H9 (cell line): ENCODE measurements around the gene PPHLN1. TPM values are rescaled to one million over a fixed set of nuclear protein-coding genes. Genes with fewer than 3 reads are reported as not detected.

Source experiments
- DNase-seq: peaks from one replicate; pipeline ENCODE4 v3.0.0-alpha.2; 2017
- H2AFZ ChIP-seq: one replicate; pipeline ENCODE4 v1.6.1; 2013; ENCODE audit warnings: mild to moderate bottlenecking, low read length, control low read depth, moderate library complexity
- H2AK5ac ChIP-seq: 2 replicates; pipeline ENCODE4 v1.6.1; 2013; ENCODE audit warnings: low read length, control low read depth, mixed read lengths; ENCODE audit not compliant: insufficient read length
- H2BK120ac ChIP-seq: one replicate; pipeline ENCODE4 v1.6.1; 2013; ENCODE audit warnings: low read depth, mild to moderate bottlenecking, low read length, control low read depth, inconsistent platforms; ENCODE audit not compliant: poor library complexity, severe bottlenecking
- H2BK12ac ChIP-seq: 2 replicates; pipeline ENCODE4 v1.6.1; 2013; ENCODE audit warnings: low read length, control low read depth, mixed read lengths, low read depth; ENCODE audit not compliant: insufficient read length
- H2BK15ac ChIP-seq: 2 replicates; pipeline ENCODE4 v1.6.1; 2013; ENCODE audit warnings: low read depth, low read length, control low read depth
- H2BK20ac ChIP-seq: one replicate; pipeline ENCODE4 v1.6.1; 2013; ENCODE audit warnings: low read depth, mild to moderate bottlenecking, low read length, control low read depth, inconsistent platforms; ENCODE audit not compliant: poor library complexity, severe bottlenecking
- H2BK5ac ChIP-seq: 2 replicates; pipeline ENCODE4 v1.6.1; 2013; ENCODE audit warnings: low read length, control low read depth, mixed read lengths; ENCODE audit not compliant: insufficient read length
- H3K14ac ChIP-seq: 2 replicates; pipeline ENCODE4 v1.6.1; 2013; ENCODE audit warnings: low read length, control low read depth; ENCODE audit not compliant: insufficient read depth
- H3K18ac ChIP-seq: 2 replicates; pipeline ENCODE4 v1.6.1; 2013; ENCODE audit warnings: low read depth, mild to moderate bottlenecking, mixed read lengths, low read length, control low read depth; ENCODE audit not compliant: insufficient read length
- H3K23ac ChIP-seq: 2 replicates; pipeline ENCODE4 v1.6.1; 2013; ENCODE audit warnings: low read length, control low read depth, mixed read lengths, low read depth; ENCODE audit not compliant: insufficient read length
- H3K23me2 ChIP-seq: 2 replicates; pipeline ENCODE4 v1.6.1; 2013; ENCODE audit warnings: low read depth, mild to moderate bottlenecking, mixed read lengths, low read length, control low read depth; ENCODE audit not compliant: insufficient read length, poor library complexity, severe bottlenecking
- H3K27ac ChIP-seq: 2 replicates; pipeline ENCODE4 v1.5.1; 2013; ENCODE audit warnings: low read length, control low read depth, mixed read lengths, low read depth; ENCODE audit not compliant: insufficient read length
- H3K27me3 ChIP-seq: 2 replicates; pipeline ENCODE4 v1.6.1; 2013; ENCODE audit warnings: low read length, control low read depth, inconsistent platforms; ENCODE audit not compliant: insufficient read depth
- H3K4ac ChIP-seq: 2 replicates; pipeline ENCODE4 v1.6.1; 2013; ENCODE audit warnings: low read depth, mild to moderate bottlenecking, control low read depth, inconsistent platforms, low read length, moderate library complexity
- H3K4me1 ChIP-seq: 2 replicates; pipeline ENCODE4 v1.6.1; 2013; ENCODE audit warnings: low read length, control low read depth, inconsistent platforms; ENCODE audit not compliant: insufficient read depth
- H3K4me2 ChIP-seq: 2 replicates; pipeline ENCODE4 v1.6.1; 2013; ENCODE audit warnings: low read length, control low read depth, mixed read lengths; ENCODE audit not compliant: insufficient read length, insufficient read depth
- H3K56ac ChIP-seq: 2 replicates; pipeline ENCODE4 v1.6.1; 2013; ENCODE audit warnings: low read depth, mild to moderate bottlenecking, mixed read lengths, low read length, control low read depth; ENCODE audit not compliant: insufficient read length
- H3K79me1 ChIP-seq: 2 replicates; pipeline ENCODE4 v1.6.1; 2013; ENCODE audit warnings: low read depth, mild to moderate bottlenecking, moderate library complexity, low read length, control low read depth, inconsistent platforms; ENCODE audit not compliant: insufficient read depth, poor library complexity, severe bottlenecking
- H3K79me2 ChIP-seq: 2 replicates; pipeline ENCODE4 v1.6.1; 2013; ENCODE audit warnings: low read length, control low read depth, inconsistent platforms; ENCODE audit not compliant: insufficient read depth
- H3K9ac ChIP-seq: 2 replicates; pipeline ENCODE4 v1.6.1; 2013; ENCODE audit warnings: low read length, control low read depth, mixed read lengths; ENCODE audit not compliant: insufficient read length; ENCODE audit errors: extremely low read depth
- H3K9me3 ChIP-seq: one replicate; pipeline ENCODE4 v1.6.1; 2013; ENCODE audit warnings: low read depth, low read length, inconsistent platforms; ENCODE audit not compliant: control insufficient read depth
- H3T11ph ChIP-seq: one replicate; pipeline ENCODE4 v1.6.1; 2013; ENCODE audit warnings: mild to moderate bottlenecking, low read length, control low read depth, inconsistent platforms
- H4K20me1 ChIP-seq: one replicate; pipeline ENCODE4 v1.6.1; 2013; ENCODE audit not compliant: control insufficient read depth, insufficient read length, insufficient read depth
- H4K5ac ChIP-seq: 2 replicates; pipeline ENCODE4 v1.6.1; 2013; ENCODE audit warnings: low read depth, mild to moderate bottlenecking, mixed read lengths, low read length, control low read depth; ENCODE audit not compliant: insufficient read length
- H4K8ac ChIP-seq: replicated peaks from 2 replicates; pipeline ENCODE4 v1.6.1; 2013; ENCODE audit warnings: low read length, control low read depth, mixed read lengths, low read depth; ENCODE audit not compliant: insufficient read length
- H4K91ac ChIP-seq: 2 replicates; pipeline ENCODE4 v1.6.1; 2013; ENCODE audit warnings: low read depth, mild to moderate bottlenecking, moderate library complexity, mixed read lengths, low read length, control low read depth; ENCODE audit not compliant: insufficient read length
- H3K27ac Mint-ChIP-seq, 3 experiments: 2 replicates in 2 of 3; 3 replicates in 1 of 3; pipeline ENCODE4 v1.8.0; 2020 to 2021; ENCODE audit warnings: mixed read lengths in 3 of 3, mild to moderate bottlenecking in 1 of 3, moderate library complexity in 1 of 3
- H3K27me3 Mint-ChIP-seq: 2 replicates; pipeline ENCODE4 v1.8.0; 2021; ENCODE audit warnings: low read depth, mild to moderate bottlenecking, moderate library complexity, mixed read lengths
- H3K36me3 Mint-ChIP-seq, 3 experiments: 2 replicates in 2 of 3; 3 replicates in 1 of 3; pipeline ENCODE4 v1.8.0; 2020 to 2021; ENCODE audit warnings: low read depth in 3 of 3, mixed read lengths in 3 of 3; ENCODE audit not compliant: insufficient read depth in 1 of 3
- H3K4me1 Mint-ChIP-seq, 2 experiments: 2 replicates each; pipeline ENCODE4 v1.8.0; 2020; ENCODE audit warnings: mixed read lengths in 2 of 2
- H3K4me3 Mint-ChIP-seq, 2 experiments: 2 replicates in 1 of 2; 3 replicates in 1 of 2; pipeline ENCODE4 v1.8.0; 2020 to 2021; ENCODE audit warnings: mild to moderate bottlenecking in 2 of 2, mixed read lengths in 2 of 2, moderate library complexity in 1 of 2
- H3K9me3 Mint-ChIP-seq, 2 experiments: 2 replicates in 1 of 2; 3 replicates in 1 of 2; pipeline ENCODE4 v1.8.0; 2020; ENCODE audit warnings: mild to moderate bottlenecking in 2 of 2, mixed read lengths in 2 of 2, moderate library complexity in 1 of 2
- WGBS: extraction: QIAGEN DNeasy Blood & Tissue Kit; methylation state at CpG from one replicate; pipeline ENCODE4 v1.1.7; 2013; ENCODE audit warnings: missing lambda C conversion rate, low lambda C conversion rate, mixed read lengths; ENCODE audit not compliant: insufficient read length; ENCODE audit errors: extremely low coverage; 5-methylcytosine and 5-hydroxymethylcytosine counted together
- total RNA-seq: library from RNA; stranded (reverse); gene quantifications from 2 replicates; pipeline ENCODE4 v1.2.1, GENCODE V29; 2021
- TF ChIP-seq, protein P1 (sequence below): fragments of 200-600 bp; sonication (generic); conservative IDR thresholded peaks from 3 replicates; pipeline ENCODE4 v1.8.0; 2021; ENCODE audit warnings: antibody characterized with exemption, mild to moderate bottlenecking

Gene PPHLN1
- total RNA-seq, 1 experiment from 2014 or later: 66.2 TPM

DNA sequence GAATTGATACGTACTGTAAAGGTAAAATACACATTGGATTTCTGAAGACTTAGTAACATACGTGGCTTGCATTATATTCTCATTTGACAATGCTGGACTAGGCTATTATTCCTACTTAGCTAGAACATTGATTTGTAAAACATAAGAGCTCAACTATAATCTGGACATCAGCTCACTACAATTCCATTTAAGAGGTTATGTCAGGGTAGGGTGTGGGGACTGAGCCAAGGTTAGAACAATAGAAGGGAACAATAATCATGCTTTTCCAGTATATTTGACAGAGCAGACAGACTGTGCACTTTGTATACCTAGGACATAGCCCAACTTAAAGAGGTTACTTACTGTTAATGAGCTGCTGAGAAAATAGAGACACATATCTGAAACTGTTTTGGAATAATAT lies 10.9 kb upstream of the PPHLN1 start:
- H3K4me1 ChIP-seq: no peaks in the 10 kb centered on the region
- H3K56ac ChIP-seq: no peak overlapping the region
- no peak overlapping the region for H2BK20ac ChIP-seq
- H3K79me1 ChIP-seq: no peaks in the 10 kb centered on the region
- Mint-ChIP-seq H3K36me3 (peaks cover 0 to 19% (median 12%) of the 10 kb centered on the region in 3 experiments; a peak in 4 of 7 replicates), H3K4me1 (no peaks in the 10 kb centered on the region), H3K4me3 (no peak overlapping the region), H3K27ac (no peak overlapping the region), H3K9me3 (no peaks in the 10 kb centered on the region), H3K27me3 (no peaks in the 10 kb centered on the region)
- TF ChIP-seq, protein P1, sequence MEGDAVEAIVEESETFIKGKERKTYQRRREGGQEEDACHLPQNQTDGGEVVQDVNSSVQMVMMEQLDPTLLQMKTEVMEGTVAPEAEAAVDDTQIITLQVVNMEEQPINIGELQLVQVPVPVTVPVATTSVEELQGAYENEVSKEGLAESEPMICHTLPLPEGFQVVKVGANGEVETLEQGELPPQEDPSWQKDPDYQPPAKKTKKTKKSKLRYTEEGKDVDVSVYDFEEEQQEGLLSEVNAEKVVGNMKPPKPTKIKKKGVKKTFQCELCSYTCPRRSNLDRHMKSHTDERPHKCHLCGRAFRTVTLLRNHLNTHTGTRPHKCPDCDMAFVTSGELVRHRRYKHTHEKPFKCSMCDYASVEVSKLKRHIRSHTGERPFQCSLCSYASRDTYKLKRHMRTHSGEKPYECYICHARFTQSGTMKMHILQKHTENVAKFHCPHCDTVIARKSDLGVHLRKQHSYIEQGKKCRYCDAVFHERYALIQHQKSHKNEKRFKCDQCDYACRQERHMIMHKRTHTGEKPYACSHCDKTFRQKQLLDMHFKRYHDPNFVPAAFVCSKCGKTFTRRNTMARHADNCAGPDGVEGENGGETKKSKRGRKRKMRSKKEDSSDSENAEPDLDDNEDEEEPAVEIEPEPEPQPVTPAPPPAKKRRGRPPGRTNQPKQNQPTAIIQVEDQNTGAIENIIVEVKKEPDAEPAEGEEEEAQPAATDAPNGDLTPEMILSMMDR: no peak
- no peaks in the 10 kb centered on the region for H3K27me3 ChIP-seq
- no peaks in the 10 kb centered on the region for H4K20me1 ChIP-seq
- no peak overlapping the region for H2BK15ac ChIP-seq
- no peak overlapping the region for H2BK12ac ChIP-seq
- H4K91ac ChIP-seq: no peak overlapping the region
- H3K14ac ChIP-seq: no peak overlapping the region
- H3K79me2 ChIP-seq: no peaks in the 10 kb centered on the region
- no CpG with 5 or more reads among the region's 2 CpGs for WGBS
- H2AK5ac ChIP-seq: no peak overlapping the region
- H4K5ac ChIP-seq: no peak overlapping the region
- no peak overlapping the region for H3K18ac ChIP-seq
- H3K9me3 ChIP-seq: no peaks in the 10 kb centered on the region
- H3K23ac ChIP-seq: no peak overlapping the region
- DNase-seq: no peak
- no peak overlapping the region for H2AFZ ChIP-seq
- no peak overlapping the region for H3K4me2 ChIP-seq
- no peak overlapping the region for H2BK120ac ChIP-seq
- no peak overlapping the region for H3K27ac ChIP-seq
- no peaks in the 10 kb centered on the region for H3K23me2 ChIP-seq
- H4K8ac ChIP-seq: no peak overlapping the region
- no peak overlapping the region for H3K4ac ChIP-seq
- no peak overlapping the region for H2BK5ac ChIP-seq
- H3T11ph ChIP-seq: no peak overlapping the region
- no peak overlapping the region for H3K9ac ChIP-seq
